HepG2 (cell line): ENCODE results near the gene SLC16A5. TPM values are rescaled to one million over a fixed set of nuclear protein-coding genes. Genes with fewer than 3 reads are reported as not detected.

Source experiments
- BRD4 ChIP-seq: sonication (generic); formaldehyde crosslinking; IDR thresholded peaks from 2 replicates; pipeline ENCODE4 v1.4.0; 2020; ENCODE audit warnings: missing genetic modification reagents
- CREBL2 ChIP-seq: sonication (generic); formaldehyde crosslinking; IDR thresholded peaks from 2 replicates; pipeline ENCODE4 v1.8.1; 2023; ENCODE audit warnings: missing genetic modification reagents, mild to moderate bottlenecking, borderline replicate concordance
- FOXK2 ChIP-seq: fragments of 450-650 bp; IDR thresholded peaks from 2 replicates; pipeline ENCODE4 v1.6.1; 2016
- FUBP1 ChIP-seq: sonication (generic); formaldehyde crosslinking; IDR thresholded peaks from 2 replicates; pipeline ENCODE4 v1.5.1; 2020; ENCODE audit warnings: missing genetic modification reagents, mild to moderate bottlenecking, borderline replicate concordance
- HDAC2 ChIP-seq: sonication (generic); formaldehyde crosslinking; IDR thresholded peaks from 2 replicates; pipeline ENCODE4 v1.4.0; 2020; ENCODE audit warnings: missing genetic modification reagents
- HNRNPUL1 ChIP-seq: fragments of 200-400 bp; formaldehyde crosslinking; IDR thresholded peaks from 2 replicates; pipeline ENCODE4 v1.6.1; 2017; ENCODE audit warnings: low read depth, mild to moderate bottlenecking, low read length, moderate library complexity
- KDM1A ChIP-seq: IDR thresholded peaks from 2 replicates; pipeline ENCODE4 v1.6.1; 2016; ENCODE audit warnings: missing compliant biosample characterization
- MXI1 ChIP-seq: IDR thresholded peaks from 3 replicates; pipeline ENCODE4 v1.6.1; 2012; ENCODE audit warnings: low read depth, low read length, inconsistent platforms, borderline replicate concordance
- NFE2L1 ChIP-seq: sonication (generic); formaldehyde crosslinking; IDR thresholded peaks from 2 replicates; pipeline ENCODE4 v1.4.0; 2020; ENCODE audit warnings: missing genetic modification reagents, mild to moderate bottlenecking, borderline replicate concordance
- NFKB2 ChIP-seq: sonication (generic); formaldehyde crosslinking; IDR thresholded peaks from 2 replicates; pipeline ENCODE4 v1.4.0; 2020; ENCODE audit warnings: missing genetic modification reagents, borderline replicate concordance
- NR2F2 ChIP-seq: IDR thresholded peaks from 2 replicates; pipeline ENCODE4 v1.6.1; 2012; ENCODE audit warnings: low read depth, inconsistent platforms, borderline replicate concordance
- PCBP1 ChIP-seq: fragments of 200-400 bp; formaldehyde crosslinking; IDR thresholded peaks from 2 replicates; pipeline ENCODE4 v1.6.1; 2017; ENCODE audit warnings: mild to moderate bottlenecking, low read depth, low read length, borderline replicate concordance
- PLRG1 ChIP-seq: fragments of 450-650 bp; conservative IDR thresholded peaks from 2 replicates; pipeline ENCODE4 v1.6.1; 2016
- POGZ ChIP-seq: sonication (generic); formaldehyde crosslinking; IDR thresholded peaks from 2 replicates; pipeline ENCODE4 v1.4.0; 2020; ENCODE audit warnings: mild to moderate bottlenecking, missing genetic modification reagents
- POLR2A ChIP-seq, 2 experiments: IDR thresholded peaks; 2 replicates each; pipeline ENCODE4 v1.6.1; 2011; ENCODE audit warnings: low read depth in 2 of 2, low read length in 2 of 2, mild to moderate bottlenecking in 1 of 2, moderate library complexity in 1 of 2; ENCODE audit not compliant: insufficient read depth in 1 of 2
- RAD21 ChIP-seq: fragments of 450-650 bp; formaldehyde crosslinking; IDR thresholded peaks from 2 replicates; pipeline ENCODE4 v1.5.0; 2020; ENCODE audit warnings: mild to moderate bottlenecking
- TRIM24 ChIP-seq: sonication (generic); formaldehyde crosslinking; IDR thresholded peaks from 2 replicates; pipeline ENCODE4 v1.8.0; 2022; ENCODE audit warnings: mild to moderate bottlenecking, missing genetic modification reagents
- ZFP90 ChIP-seq: sonication (generic); formaldehyde crosslinking; IDR thresholded peaks from 2 replicates; pipeline ENCODE4 v1.8.0; 2022; ENCODE audit warnings: missing genetic modification reagents, mild to moderate bottlenecking, inconsistent platforms, borderline replicate concordance
- ZNF124 ChIP-seq: sonication (generic); formaldehyde crosslinking; IDR thresholded peaks from 2 replicates; pipeline ENCODE4 v1.4.0; 2020; ENCODE audit warnings: missing genetic modification reagents
- ZNF264 ChIP-seq: sonication (generic); formaldehyde crosslinking; IDR thresholded peaks from 2 replicates; pipeline ENCODE4 v1.4.0; 2020; ENCODE audit warnings: missing genetic modification reagents
- ZNF30 ChIP-seq: sonication (generic); formaldehyde crosslinking; IDR thresholded peaks from 2 replicates; pipeline ENCODE4 v1.5.0; 2020; ENCODE audit warnings: mild to moderate bottlenecking, missing genetic modification reagents
- ZNF335 ChIP-seq: sonication (generic); formaldehyde crosslinking; IDR thresholded peaks from 2 replicates; pipeline ENCODE4 v1.4.0; 2020; ENCODE audit warnings: missing genetic modification reagents
- ZNF646 ChIP-seq: sonication (generic); formaldehyde crosslinking; IDR thresholded peaks from 2 replicates; pipeline ENCODE4 v1.9.0; 2021; ENCODE audit warnings: mild to moderate bottlenecking, missing genetic modification reagents
- ZNF83 ChIP-seq: sonication (generic); formaldehyde crosslinking; IDR thresholded peaks from 2 replicates; pipeline ENCODE4 v1.4.0; 2020; ENCODE audit warnings: missing genetic modification reagents, mild to moderate bottlenecking, borderline replicate concordance
- ZSCAN30 ChIP-seq: sonication (generic); formaldehyde crosslinking; IDR thresholded peaks from 2 replicates; pipeline ENCODE4 v1.5.0; 2020; ENCODE audit warnings: mild to moderate bottlenecking, missing genetic modification reagents
- polyA plus RNA-seq, 8 experiments: library from polyadenylated mRNA; depleted of rRNA in 3 of 8; stranded (reverse) in 7 of 8; unstranded in 1 of 8; fragments of >200 nt; fragmentation: Illumina TruSeq in 4 of 8; extraction: Trizol in 4 of 8; gene quantifications; 2 replicates each; pipeline versions ENCODE4 v1.2.1 to v1.2.3, GENCODE V29; 2011 to 2016; ENCODE audit warnings: low read depth in 4 of 8, missing spikeins in 1 of 8, mixed read lengths in 1 of 8; ENCODE audit not compliant: insufficient read depth in 1 of 8
- total RNA-seq, 5 experiments: library from RNA; depleted of rRNA; stranded (reverse); fragments of >200 nt; fragmentation: Illumina TruSeq; extraction: Trizol; gene quantifications; 2 replicates each; pipeline ENCODE4 v1.2.3, GENCODE V29; 2016; ENCODE audit warnings: low read depth in 1 of 5

SLC16A5 gene
- total and polyA plus RNA-seq, 2 of the 13 experiments (the other 11 are each of a cell fraction or from before 2014, with no cell fraction given): 0.69 to 5.6 TPM

- TF ChIP-seq ZFP90 (CRISPR knock-in tag): peak; percentile 79; the same call in 1 of the 2 replicates
- peak; percentile 72; the same call in 1 of the 2 replicates for TF ChIP-seq HDAC2 (CRISPR knock-in tag)
- TF ChIP-seq RAD21 (CRISPR knock-in tag): peak; percentile 24; the same call in 1 of the 2 replicates
- TF ChIP-seq KDM1A (CRISPR knock-in tag): no peak; the same call in 1 of the 2 replicates
- peak; percentile 45; the same call in 1 of the 2 replicates for TF ChIP-seq NR2F2
- TF ChIP-seq FUBP1: no peak
- TF ChIP-seq HNRNPUL1: no peak
- no peak for TF ChIP-seq PLRG1
- TF ChIP-seq ZNF264: 0 out of 2 replicates have a peak, but pooled peaks have one; percentile 29
- TF ChIP-seq ZNF335 (CRISPR knock-in tag): peak; percentile 54; the same call in 1 of the 2 replicates
- TF ChIP-seq PCBP1: no peak
- TF ChIP-seq POGZ (CRISPR knock-in tag): no peak
- peak; percentile 34; the same call in 1 of the 3 replicates for TF ChIP-seq MXI1
- no peak for TF ChIP-seq CREBL2 (CRISPR knock-in tag)
- TF ChIP-seq ZNF646: no peak; the same call in 1 of the 2 replicates
- TF ChIP-seq ZSCAN30 (CRISPR knock-in tag): no peak
- TF ChIP-seq ZNF83: no peak
- no peak for TF ChIP-seq NFKB2 (CRISPR knock-in tag)
- no peak for TF ChIP-seq ZNF124 (CRISPR knock-in tag)
- TF ChIP-seq FOXK2: 0 out of 2 replicates have a peak, but pooled peaks have one; percentile 11
- no peak for TF ChIP-seq TRIM24 (CRISPR knock-in tag)
- 0 out of 4 replicates have a peak, but pooled peaks of 1 of the 2 experiments have one; percentile 26 for TF ChIP-seq POLR2A (IDR thresholded peaks at IDR 0.05; ENCODE audit: insufficient read depth in 1 of 2, low read depth in 2 of 2, low read length in 2 of 2)
- no peak for TF ChIP-seq ZNF30
- TF ChIP-seq NFE2L1 (CRISPR knock-in tag): 0 out of 2 replicates have a peak, but pooled peaks have one; percentile 83
- no peak for TF ChIP-seq BRD4
These were observed 8.4 kb downstream of the SLC16A5 start (continued) for GRCh38 chr17:75096082-75096625.
